Measurements from ENCODE around the gene ELOB. TPM values are rescaled to one million over a fixed set of nuclear protein-coding genes. Genes with fewer than 3 reads are reported as not detected.

ELOB gene
- total and polyA plus RNA-seq, 2 of the 8 experiments (the other 6 are each of a cell fraction or from before 2014, with no cell fraction given) = 237 to 1,357 TPM

DNA sequence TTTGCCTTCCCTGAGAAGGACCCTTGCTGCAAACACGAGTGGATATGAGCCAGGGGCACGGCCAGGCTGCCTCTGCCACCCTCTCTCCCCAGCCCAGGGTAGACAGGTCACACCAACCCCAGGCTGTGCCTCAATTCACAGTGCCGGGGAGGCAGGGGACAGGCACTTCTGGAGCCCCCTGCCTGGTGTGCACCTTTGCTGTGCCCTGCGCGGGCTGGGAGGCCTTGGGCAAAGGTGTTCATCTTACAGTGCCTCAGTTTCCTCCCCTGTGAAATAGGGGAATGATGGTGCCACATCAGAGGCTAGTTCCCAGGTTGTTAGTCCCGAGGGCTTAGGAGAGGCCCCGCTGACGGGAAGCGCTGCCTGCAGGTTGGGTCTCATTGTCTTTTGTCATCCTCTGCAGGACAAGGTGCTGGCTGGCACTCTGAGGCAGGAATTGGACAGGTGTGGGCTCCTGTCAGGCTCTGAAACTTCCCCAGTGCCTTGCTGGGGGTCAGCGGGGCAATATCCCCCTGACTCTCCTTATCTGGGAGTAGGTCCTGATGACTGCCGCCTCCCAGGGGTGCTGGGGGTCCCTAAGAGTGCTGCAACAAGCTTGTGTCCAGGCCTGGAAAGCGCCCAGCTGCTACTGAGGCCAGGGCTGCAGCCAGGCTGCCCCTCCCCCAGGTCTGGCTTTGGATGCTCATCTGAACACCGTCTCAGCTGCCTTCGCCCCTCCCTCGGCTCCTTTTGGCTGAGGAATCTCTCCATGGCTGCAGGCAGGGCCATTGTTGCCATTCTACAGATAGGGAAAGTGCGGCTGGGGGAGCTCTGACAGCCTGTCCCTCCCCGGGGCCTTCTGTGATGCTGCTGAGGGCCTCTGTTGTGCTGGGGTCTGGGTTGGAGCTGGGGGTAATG is 43.1 kb upstream of the ELOB start:
- Histone ChIP-seq H3K27me3 (replicated peaks in 1 of 4; ENCODE audit: control insufficient read depth in 3 of 4, extremely low read depth in 1 of 4, insufficient read depth in 3 of 4, low read length in 3 of 4) (no peaks in the 10 kb centered on the region), H3K4me2 (ENCODE audit: insufficient read depth in 1 of 2, low read depth in 2 of 2, low read length in 2 of 2) (no peak overlapping the region), H4K5ac (ENCODE audit: insufficient read length, low read depth, low read length) (no peak overlapping the region), H4K91ac (replicated peaks; ENCODE audit: insufficient read length, low read length) (no peak overlapping the region), H3K56ac (replicated peaks; ENCODE audit: insufficient read length, low read depth, low read length) (no peak overlapping the region), H3K27ac (ENCODE audit: low read depth, low read length) (no peak overlapping the region), H2AK5ac (ENCODE audit: low read depth, low read length) (peak overlapping the region; percentile 53; the same call in 1 of the 2 replicates), H2BK20ac (ENCODE audit: low read length) (no peak overlapping the region), H3K36me3 (ENCODE audit: control insufficient read depth in 2 of 4, insufficient read depth in 4 of 4, low read length in 3 of 4) (no peaks in the 10 kb centered on the region), H3K79me1 (ENCODE audit: low read depth, low read length) (no peaks in the 10 kb centered on the region), H3K14ac (ENCODE audit: insufficient read length) (no peak overlapping the region), H2BK5ac (ENCODE audit: low read depth, low read length) (no peak overlapping the region), H3K9me3 (ENCODE audit: insufficient read depth in 2 of 2, low read depth in 1 of 2, low read length in 1 of 2) (no peaks in the 10 kb centered on the region), H3K4me3 (ENCODE audit: extremely low read depth in 1 of 4, insufficient read depth in 2 of 4, low read depth in 3 of 4, low read length in 4 of 4) (no peak overlapping the region), H3K4ac (replicated peaks; ENCODE audit: insufficient read length, low read depth, low read length) (no peak overlapping the region), H3K18ac (ENCODE audit: extremely low read depth, low read length) (peak overlapping the region; percentile 7; the same call in 1 of the 2 replicates), H3K79me2 (ENCODE audit: control insufficient read depth in 1 of 2, insufficient read depth in 2 of 2, low read length in 2 of 2) (no peaks in the 10 kb centered on the region), H4K8ac (ENCODE audit: extremely low read depth, insufficient read depth, low read length) (no peak overlapping the region), H2BK15ac (ENCODE audit: low read length) (0 out of 2 replicates have a peak overlapping the region, but pooled peaks have one; percentile 81), H3K23me2 (ENCODE audit: low read depth, low read length) (no peaks in the 10 kb centered on the region), H4K20me1 (replicated peaks in 1 of 2; ENCODE audit: control insufficient read depth in 1 of 2, insufficient read depth in 2 of 2, low read length in 2 of 2) (no peaks in the 10 kb centered on the region), H3K23ac (ENCODE audit: insufficient read length) (no peak overlapping the region), H2AFZ (ENCODE audit: low read length) (no peak overlapping the region), H2BK120ac (replicated peaks; ENCODE audit: low read depth, low read length) (no peak overlapping the region), H3K4me1 (replicated peaks in 1 of 4; ENCODE audit: control insufficient read depth in 3 of 4, insufficient read depth in 4 of 4, low read length in 3 of 4) (peaks cover 0 to 4% (median 0%) of the 10 kb centered on the region in 4 experiments; a peak in 1 of 7 replicates), H3K9ac (replicated peaks in 1 of 4; ENCODE audit: extremely low read depth in 1 of 4, low read depth in 3 of 4, low read length in 3 of 4) (no peak overlapping the region), H2BK12ac (ENCODE audit: low read depth, low read length) (no peak overlapping the region)
- no peak for TF ChIP-seq EZH2 (IDR thresholded peaks at IDR 0.05; ENCODE audit: low read depth, low read length, severe bottlenecking)
- no peak for TF ChIP-seq EGR1 (IDR thresholded peaks at IDR 0.05; ENCODE audit: borderline replicate concordance, low read depth, low read length)
- TF ChIP-seq ATF3 (IDR thresholded peaks at IDR 0.05; ENCODE audit: insufficient read depth, low read depth, low read length) = no peak
- TF ChIP-seq HDAC2 (IDR thresholded peaks at IDR 0.05; ENCODE audit: borderline replicate concordance in 1 of 2, low read depth in 2 of 2, low read length in 2 of 2) = no peak
- no peak for TF ChIP-seq CTBP2 (IDR thresholded peaks at IDR 0.05; ENCODE audit: borderline replicate concordance, insufficient read depth, insufficient read length, low read length)
- no peak for TF ChIP-seq RNF2 (IDR thresholded peaks at IDR 0.05; ENCODE audit: borderline replicate concordance, low read depth, low read length, missing control alignments, poor library complexity, severe bottlenecking)
- WGBS, 2 experiments (ENCODE audit: extremely low coverage in 1 of 2, insufficient coverage in 1 of 2, insufficient read length in 1 of 2, insufficient replicate concordance in 2 of 2, low coverage in 1 of 2, low lambda C conversion rate in 2 of 2, missing lambda C conversion rate in 1 of 2) = 85% methylated on average over 16 of the region's 17 CpGs; no CpG with 5 or more reads in 1 of the 2 experiments
- FAIRE-seq (no peak), DNase-seq (ENCODE audit: low read depth in 1 of 2, low spot score in 2 of 2) (no peak)
- ChIA-PET CTCF (ENCODE audit: partially characterized antibody) (interaction anchor here (1.0 to 1.3 kb wide), 2 partner anchors 20 to 41 kb away, joined by 3 read pairs; no protein-coding TSS in a partner anchor), POLR2A (ENCODE audit: partially characterized antibody) (interaction anchor here (1.4 kb wide), 1 partner anchor 42 kb away, joined by 5 read pairs; no protein-coding TSS in a partner anchor)
